Ectodermal cell (in vitro differentiated cells): ENCODE results near the gene DCLK1.

Experiments
- H3K27ac ChIP-seq: 2 replicates; pipeline ENCODE4 v1.7.0; 2013; ENCODE audit warnings: mild to moderate bottlenecking, low read depth, low read length; ENCODE audit not compliant: insufficient read depth, poor library complexity, severe bottlenecking
- H3K27me3 ChIP-seq: 2 replicates; pipeline ENCODE4 v1.7.0; 2013; ENCODE audit warnings: mild to moderate bottlenecking, low read length; ENCODE audit not compliant: insufficient read depth, control insufficient read depth, poor library complexity, severe bottlenecking
- H3K36me3 ChIP-seq: one replicate; pipeline ENCODE4 v1.7.0; 2013; ENCODE audit warnings: low read length; ENCODE audit not compliant: control insufficient read depth, insufficient read depth
- H3K4me1 ChIP-seq: one replicate; pipeline ENCODE4 v1.7.0; 2013; ENCODE audit warnings: low read length; ENCODE audit not compliant: control insufficient read depth, insufficient read depth
- H3K4me3 ChIP-seq: 2 replicates; pipeline ENCODE4 v1.7.0; 2013; ENCODE audit warnings: low read depth, low read length, control low read depth; ENCODE audit not compliant: insufficient read depth
- H3K9me3 ChIP-seq: 2 replicates; pipeline ENCODE4 v1.7.0; 2013; ENCODE audit warnings: mild to moderate bottlenecking, low read length, moderate library complexity; ENCODE audit not compliant: control insufficient read depth
- WGBS, 2 experiments: methylation state at CpG; one replicate each; pipeline ENCODE4 v1.1.7; 2013; ENCODE audit warnings: missing lambda C conversion rate in 2 of 2; 5-methylcytosine and 5-hydroxymethylcytosine counted together

DCLK1 gene

DNA sequence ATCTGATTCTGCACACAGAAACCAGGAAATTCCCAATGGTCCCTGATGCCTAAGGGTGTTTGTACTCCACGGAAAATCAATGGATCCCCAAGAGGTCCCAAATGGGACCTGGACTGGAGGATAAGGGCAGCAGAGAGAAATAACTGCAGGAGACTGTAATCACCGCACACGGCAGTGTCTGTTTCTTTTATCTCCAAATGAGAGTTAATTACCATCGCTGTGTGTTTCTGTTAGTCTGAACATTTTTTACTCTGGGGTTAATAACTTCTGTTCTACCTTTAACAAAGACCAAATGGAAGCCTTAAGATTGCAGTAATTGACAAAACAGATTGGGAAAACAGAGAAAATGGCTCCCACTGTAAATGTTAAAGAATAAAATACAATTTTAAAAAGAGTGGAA is 320.9 kb downstream of the DCLK1 start:
- Histone ChIP-seq H3K4me1 (no peaks in the 10 kb centered on the region), H3K4me3 (no peak overlapping the region), H3K36me3 (no peaks in the 10 kb centered on the region), H3K27me3 (no peaks in the 10 kb centered on the region), H3K27ac (no peak overlapping the region), H3K9me3 (no peaks in the 10 kb centered on the region)
- 93 to 94% methylated on average over 3 to 4 of the region's 4 CpGs for WGBS, 2 experiments

DNA sequence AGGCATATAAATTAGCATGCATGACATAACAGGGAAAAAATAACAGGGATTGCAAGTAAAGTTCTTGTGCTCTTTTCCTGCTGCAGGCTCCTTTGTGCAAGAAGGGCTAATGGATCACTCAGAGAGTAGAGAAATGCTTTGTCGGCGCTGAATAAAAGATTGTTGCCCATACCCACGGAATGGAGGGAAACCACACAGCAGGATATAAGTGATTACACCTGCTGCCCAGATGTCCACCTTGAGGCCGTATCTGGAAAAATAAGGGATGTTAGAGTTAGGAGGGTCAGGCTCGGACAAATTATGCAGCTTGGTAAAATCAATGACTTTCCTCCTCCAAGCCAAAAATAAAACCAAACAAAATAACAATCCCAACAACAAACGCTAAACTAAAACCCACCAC is 322.3 kb downstream of the DCLK1 start:
- Histone ChIP-seq H3K27me3 (no peaks in the 10 kb centered on the region), H3K27ac (no peak overlapping the region), H3K36me3 (no peaks in the 10 kb centered on the region), H3K9me3 (no peaks in the 10 kb centered on the region), H3K4me1 (no peaks in the 10 kb centered on the region), H3K4me3 (no peak overlapping the region)
- 84 to 88% methylated on average over 4 of the region's 6 CpGs for WGBS, 2 experiments

DNA sequence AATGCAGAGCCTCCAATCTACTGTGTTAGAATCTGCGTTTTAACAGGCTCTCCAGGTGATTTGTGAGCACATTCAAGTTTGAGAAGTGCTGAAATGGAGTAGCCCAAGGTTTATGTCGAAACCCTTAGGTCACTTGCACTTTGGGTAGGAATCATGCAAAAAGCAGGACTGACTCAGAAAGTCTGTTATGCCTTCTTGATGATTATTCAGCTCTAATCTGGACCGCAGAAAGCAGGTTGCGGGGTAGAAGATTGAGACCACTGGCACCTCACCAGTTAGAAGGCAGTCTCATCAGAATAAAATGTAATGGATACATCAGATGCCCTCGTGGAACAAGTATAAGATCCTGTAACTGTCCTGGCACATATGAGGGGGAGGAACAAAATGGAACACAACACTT is 326.3 kb downstream of the DCLK1 start:
- Histone ChIP-seq H3K4me3 (no peak overlapping the region), H3K9me3 (no peaks in the 10 kb centered on the region), H3K27me3 (no peaks in the 10 kb centered on the region), H3K4me1 (no peaks in the 10 kb centered on the region), H3K36me3 (no peaks in the 10 kb centered on the region), H3K27ac (no peak overlapping the region)
- 94 to 96% methylated on average over 5 of the region's 5 CpGs for WGBS, 2 experiments

DNA sequence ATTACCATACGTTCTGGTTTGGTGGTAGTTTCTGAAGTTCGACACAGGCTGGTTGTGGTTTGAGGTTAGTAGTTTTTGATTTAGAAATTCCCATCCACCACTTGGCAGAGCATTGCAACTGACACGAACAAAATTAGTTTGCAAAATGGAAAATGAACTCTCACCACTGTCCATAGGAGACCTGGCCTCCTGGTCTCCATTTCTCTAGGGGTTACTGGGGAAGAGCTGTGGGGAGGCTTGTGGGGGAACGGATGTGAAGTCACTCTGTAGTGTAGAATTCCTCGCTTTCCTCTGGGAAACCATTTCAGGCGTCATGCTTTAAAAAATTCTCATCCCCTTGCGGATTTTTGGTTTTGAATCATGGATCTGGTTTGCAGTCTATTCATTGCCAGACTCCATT is 333.2 kb downstream of the DCLK1 start:
- H3K27me3 ChIP-seq = no peaks in the 10 kb centered on the region
- no peaks in the 10 kb centered on the region for H3K9me3 ChIP-seq
- H3K27ac ChIP-seq = no peak overlapping the region
- no peaks in the 10 kb centered on the region for H3K4me1 ChIP-seq
- WGBS, 2 experiments = 97 to 98% methylated on average over 7 of the region's 7 CpGs
- no peak overlapping the region for H3K4me3 ChIP-seq
- H3K36me3 ChIP-seq = no peaks in the 10 kb centered on the region

DNA sequence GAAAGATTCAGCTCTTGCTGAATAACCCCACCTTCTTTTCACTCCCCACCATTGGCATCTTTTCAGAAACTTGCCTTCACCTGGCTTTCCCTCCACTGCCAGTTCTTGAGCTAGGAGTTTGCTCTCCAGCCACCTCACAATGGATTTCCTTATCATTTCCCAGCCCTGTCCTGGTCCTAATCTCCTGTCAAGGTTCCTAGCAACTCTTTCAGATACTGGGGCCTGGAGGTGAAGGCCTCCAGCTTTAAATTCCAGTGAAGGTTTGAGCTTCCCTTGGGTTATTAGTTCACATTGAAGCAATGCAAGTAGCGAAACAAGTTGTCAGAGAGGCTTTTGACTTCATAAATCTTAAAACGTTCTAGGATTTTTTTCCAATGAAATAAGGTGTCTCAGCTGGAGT is 333.9 kb downstream of the DCLK1 start:
- Histone ChIP-seq H3K27me3 (no peaks in the 10 kb centered on the region), H3K27ac (no peak overlapping the region), H3K36me3 (no peaks in the 10 kb centered on the region), H3K9me3 (no peaks in the 10 kb centered on the region), H3K4me3 (no peak overlapping the region), H3K4me1 (no peaks in the 10 kb centered on the region)
- 93 to 96% methylated on average over 2 of the region's 2 CpGs for WGBS, 2 experiments

DNA sequence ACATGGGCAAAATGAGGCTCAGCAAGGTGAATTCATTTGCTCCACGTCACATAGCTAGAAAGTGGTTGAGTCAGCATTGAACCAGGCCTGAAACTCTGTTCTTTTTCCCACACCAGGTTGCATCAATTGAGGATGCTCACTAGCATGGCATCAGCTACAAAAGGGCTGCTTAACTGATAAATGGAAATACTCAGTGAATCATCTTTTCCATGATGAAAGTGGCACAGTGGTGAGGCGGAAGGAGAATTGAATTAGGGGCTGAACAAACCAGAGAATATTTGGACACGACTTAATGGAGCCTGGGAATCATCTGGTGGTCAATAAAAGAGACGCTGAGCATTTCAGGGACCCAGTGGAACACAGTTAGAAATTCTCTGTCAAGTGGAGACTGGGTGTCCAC is 334.6 kb downstream of the DCLK1 start:
- Histone ChIP-seq H3K36me3 (no peaks in the 10 kb centered on the region), H3K27ac (no peak overlapping the region)
- 93 to 95% methylated on average over 4 of the region's 4 CpGs for WGBS, 2 experiments

DNA sequence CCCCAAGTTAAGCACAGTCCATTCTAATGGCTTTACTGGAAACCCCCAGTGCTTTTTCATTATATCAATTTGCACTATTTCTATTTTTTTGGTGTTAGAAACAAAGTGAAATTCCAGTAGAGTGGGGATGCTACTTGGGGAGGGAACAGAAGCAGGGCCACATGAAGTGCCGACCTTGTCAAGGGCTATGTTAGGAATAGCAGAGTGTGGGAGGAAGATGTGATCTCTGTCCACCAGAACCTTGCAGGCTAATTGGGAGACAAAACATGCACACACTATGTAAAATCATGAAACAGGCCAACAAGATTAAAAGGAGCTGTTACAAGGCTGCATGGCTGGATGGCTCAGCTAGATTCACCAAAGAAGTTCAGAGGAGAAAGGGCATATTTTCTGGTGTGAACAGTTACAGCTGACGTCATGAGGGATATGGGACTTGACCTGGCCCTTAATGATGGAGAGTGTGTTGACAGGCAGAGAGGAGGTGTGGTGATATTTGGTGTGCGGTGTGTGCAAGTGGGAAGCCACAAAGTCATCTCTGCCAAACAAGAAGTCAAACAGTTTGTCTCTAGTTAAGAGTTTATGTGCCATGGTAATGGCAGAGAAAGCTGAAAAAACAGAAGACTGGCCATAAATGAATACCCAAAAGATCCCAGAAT is 336.3 kb downstream of the DCLK1 start:
- no peak overlapping the region for H3K27ac ChIP-seq
- H3K9me3 ChIP-seq = no peaks in the 10 kb centered on the region
- H3K4me1 ChIP-seq = no peaks in the 10 kb centered on the region
- H3K36me3 ChIP-seq = no peaks in the 10 kb centered on the region
- WGBS, 2 experiments = 92 to 93% methylated on average over 3 of the region's 3 CpGs
- no peak overlapping the region for H3K4me3 ChIP-seq
- no peaks in the 10 kb centered on the region for H3K27me3 ChIP-seq

More for the DNA sequence above, 334.6 kb downstream of the DCLK1 start:
- Histone ChIP-seq H3K4me1 (no peaks in the 10 kb centered on the region), H3K27me3 (no peaks in the 10 kb centered on the region), H3K4me3 (no peak overlapping the region), H3K9me3 (no peaks in the 10 kb centered on the region)

DNA sequence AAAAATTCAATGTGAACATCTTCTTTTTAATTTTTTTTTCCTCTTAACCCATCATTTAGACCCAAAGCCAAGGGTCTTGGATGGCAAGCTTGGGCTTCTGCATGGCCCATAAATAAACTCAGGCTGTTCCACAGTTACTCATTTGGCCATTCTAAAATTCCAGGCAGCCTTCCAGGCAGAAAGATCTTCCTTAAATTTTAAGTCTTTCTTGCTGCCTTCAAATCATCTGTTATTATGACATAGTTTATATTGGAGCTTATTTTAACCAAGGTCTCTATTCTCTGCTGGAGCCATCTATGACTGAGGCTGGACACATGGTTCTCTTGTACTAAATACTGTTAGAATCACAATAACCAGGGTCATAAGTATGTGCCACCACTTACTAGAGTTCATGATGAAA is 337.4 kb downstream of the DCLK1 start:
- Histone ChIP-seq H3K27me3 (no peaks in the 10 kb centered on the region), H3K27ac (no peak overlapping the region), H3K4me1 (no peaks in the 10 kb centered on the region), H3K36me3 (no peaks in the 10 kb centered on the region), H3K9me3 (no peaks in the 10 kb centered on the region), H3K4me3 (no peak overlapping the region)

DNA sequence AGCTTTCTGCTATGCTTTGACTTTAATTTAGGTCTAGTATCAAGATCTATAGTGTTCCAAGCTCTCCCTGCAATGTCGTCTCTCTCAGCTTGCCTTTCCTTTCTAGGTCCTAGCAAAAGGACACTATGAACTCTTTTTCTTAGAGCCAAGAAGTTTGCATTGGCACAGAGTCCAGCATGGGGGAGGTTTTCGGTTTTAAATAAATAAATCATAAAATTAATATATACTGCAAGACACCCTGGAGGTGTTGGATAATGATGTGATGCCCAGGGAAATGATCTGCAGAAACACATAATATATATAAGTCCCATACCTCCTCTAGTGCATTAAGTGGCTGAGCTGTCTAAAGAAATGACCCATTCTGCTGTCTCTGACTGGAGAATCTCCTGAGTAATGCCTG is 338.3 kb downstream of the DCLK1 start:
- no peaks in the 10 kb centered on the region for H3K36me3 ChIP-seq
- no peak overlapping the region for H3K27ac ChIP-seq
- no peaks in the 10 kb centered on the region for H3K4me1 ChIP-seq
- no peak overlapping the region for H3K4me3 ChIP-seq
- WGBS, 2 experiments = 93 to 100% methylated on average over 1 of the region's 2 CpGs
- no peaks in the 10 kb centered on the region for H3K9me3 ChIP-seq
- no peaks in the 10 kb centered on the region for H3K27me3 ChIP-seq

DNA sequence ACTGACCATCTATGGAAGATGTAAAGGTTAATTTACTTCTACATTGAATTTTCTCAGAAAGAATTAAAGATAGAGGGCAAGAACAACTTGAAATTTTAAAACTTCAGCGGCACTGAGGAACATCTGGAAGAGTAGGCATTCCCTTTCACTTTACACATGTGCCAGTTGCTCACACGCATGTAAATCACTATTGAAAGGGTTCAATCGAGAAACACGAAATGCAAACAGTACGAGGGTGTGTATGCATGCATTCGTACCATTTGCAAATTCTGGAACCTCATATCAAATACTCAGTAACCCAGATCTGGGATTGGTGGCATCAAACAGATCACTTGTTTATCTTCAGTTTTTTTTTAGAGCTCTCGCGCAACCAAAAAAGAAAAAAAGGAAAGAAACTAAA is 339.2 kb downstream of the DCLK1 start:
- Histone ChIP-seq H3K4me3 (no peak overlapping the region), H3K9me3 (no peaks in the 10 kb centered on the region), H3K27me3 (no peaks in the 10 kb centered on the region), H3K36me3 (no peaks in the 10 kb centered on the region), H3K4me1 (no peaks in the 10 kb centered on the region), H3K27ac (no peak overlapping the region)
- WGBS, 2 experiments = 95 to 96% methylated on average over 8 of the region's 8 CpGs
